Measurements from ENCODE around the gene IGLL1.
A peak's percentile ranks its signal among the peaks of the same experiment; 100 is the strongest.
"Not testable (repeated sequence)": the region's sequence is repeated elsewhere in the genome, so short reads cannot be mapped to it uniquely, and the experiment has no call there.

IGLL1 gene

GRCh38 chr22:23591201-23591791 lies 11.2 kb upstream of the IGLL1 start:
- DNase-seq (ENCODE audit: low read depth, low spot score): peak; percentile 48

DNA sequence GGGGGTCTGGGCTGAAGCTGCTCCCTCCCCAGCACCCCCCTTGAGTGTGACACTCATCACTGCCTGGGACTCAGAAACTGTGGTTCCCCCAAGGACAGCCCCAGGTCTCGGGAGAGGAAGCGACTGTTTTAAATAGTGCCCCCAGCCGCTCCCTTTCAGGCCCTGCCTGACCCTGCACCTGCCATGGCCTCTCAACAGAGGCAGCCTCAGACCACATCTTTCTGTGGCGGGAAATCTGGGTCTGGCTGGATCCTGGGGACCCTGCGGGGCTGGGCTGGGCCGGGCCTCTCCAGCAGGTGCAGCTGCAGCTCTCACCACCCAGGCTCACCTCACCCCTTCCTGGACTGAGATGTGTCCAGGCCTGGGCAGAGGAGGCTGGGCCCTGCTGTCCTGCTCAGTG lies 3.7 kb upstream of the IGLL1 start:
- no peak for DNase-seq (ENCODE audit: low read depth, low spot score)

GRCh38 chr22:23583153-23583552 lies 3.1 kb upstream of the IGLL1 start:
- DNase-seq (ENCODE audit: low read depth, low spot score): no peak

- no peak for DNase-seq (ENCODE audit: low read depth, low spot score)
These were observed 1.2 kb upstream of the IGLL1 start for GRCh38 chr22:23581260-23581650.

- no peak for DNase-seq (ENCODE audit: low read depth, low spot score)
These were observed 628 bp upstream of the IGLL1 start for GRCh38 chr22:23580576-23581259.

GRCh38 chr22:23579280-23579679 lies 810 bp downstream of the IGLL1 start:
- no peak for DNase-seq (ENCODE audit: low read depth, low spot score)

- no peak for DNase-seq (ENCODE audit: low read depth, low spot score)
These were observed 1.8 kb downstream of the IGLL1 start for GRCh38 chr22:23578306-23578705.

DNA sequence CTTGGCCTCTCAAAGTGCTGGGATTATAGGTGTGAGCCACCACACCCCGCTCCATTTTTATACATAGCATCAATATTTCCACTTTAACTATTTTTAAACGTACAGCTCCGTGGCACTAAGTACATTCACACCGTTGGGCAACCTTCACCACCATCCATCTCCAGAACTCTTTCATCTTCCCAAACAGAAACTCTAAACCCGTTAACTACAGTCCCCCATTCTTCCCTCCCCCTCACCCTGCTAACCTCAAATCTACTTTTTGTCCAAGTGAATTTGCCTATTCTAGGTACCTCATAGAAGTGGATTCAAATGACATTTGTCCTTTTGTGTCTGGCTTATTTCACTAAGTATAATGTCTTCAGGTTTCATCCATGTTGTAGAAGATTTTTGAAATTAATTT lies 3.4 kb downstream of the IGLL1 start:
- DNase-seq (ENCODE audit: low read depth, low spot score): no peak

GRCh38 chr22:23575601-23576000 lies 4.5 kb downstream of the IGLL1 start:
- DNase-seq (ENCODE audit: low read depth, low spot score): no peak

GRCh38 chr22:23574877-23575276 lies 5.2 kb downstream of the IGLL1 start:
- no peak for DNase-seq (ENCODE audit: low read depth, low spot score)

DNA sequence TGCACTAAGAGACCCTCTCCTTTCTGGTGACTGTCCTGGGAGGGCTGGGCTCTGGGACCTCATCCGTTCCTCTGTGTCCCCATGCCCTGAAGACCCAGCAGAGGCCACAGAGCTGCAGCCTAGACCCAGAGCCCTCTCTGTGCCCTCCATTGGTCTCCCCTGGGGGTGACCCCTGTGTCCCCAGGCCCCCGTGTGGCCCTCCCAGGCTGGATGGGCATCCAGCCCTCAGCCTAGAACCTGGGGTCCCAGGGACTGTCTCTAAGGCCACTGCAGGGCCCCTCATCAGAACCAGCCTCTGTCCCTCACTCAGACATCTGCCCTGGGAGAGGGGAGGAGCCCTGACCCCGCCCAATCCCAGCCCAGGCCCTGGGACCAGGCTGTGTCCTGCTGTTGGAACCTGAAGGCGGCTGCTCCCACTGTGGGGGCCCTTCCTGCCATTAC lies 5.7 kb downstream of the IGLL1 start:
- DNase-seq (ENCODE audit: low read depth, low spot score): no peak

DNA sequence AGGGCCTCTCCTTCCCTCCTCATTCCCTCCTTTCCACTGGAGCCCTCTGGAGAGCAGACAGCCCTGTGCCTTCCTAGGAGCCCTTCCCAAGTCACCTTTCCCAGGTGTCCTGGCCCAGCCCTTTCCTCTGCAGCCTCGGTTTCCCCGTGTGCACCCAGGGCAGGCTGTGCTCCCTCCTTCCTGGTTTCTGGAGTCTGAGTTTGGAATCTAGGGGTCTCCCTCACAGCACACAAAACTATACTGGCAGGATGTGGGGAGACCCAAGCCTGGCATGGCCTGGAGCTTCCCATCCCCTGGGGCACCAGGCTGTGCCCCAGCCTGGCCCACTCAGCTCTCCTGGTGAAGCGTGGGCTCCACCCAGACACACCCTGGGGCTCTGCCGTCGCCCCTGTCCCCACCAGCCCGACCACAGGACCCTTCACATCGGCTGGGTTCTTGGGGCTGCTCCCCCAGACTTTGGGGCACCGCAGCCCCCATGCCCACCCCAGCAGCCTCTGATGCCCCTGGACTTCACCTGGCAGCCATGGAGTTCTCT lies 6.3 kb downstream of the IGLL1 start:
- not testable (repeated sequence) for DNase-seq (ENCODE audit: low read depth, low spot score)

- DNase-seq (ENCODE audit: low read depth, low spot score): not testable (repeated sequence)
These were observed 7.0 kb downstream of the IGLL1 start for GRCh38 chr22:23573106-23573505.

DNA sequence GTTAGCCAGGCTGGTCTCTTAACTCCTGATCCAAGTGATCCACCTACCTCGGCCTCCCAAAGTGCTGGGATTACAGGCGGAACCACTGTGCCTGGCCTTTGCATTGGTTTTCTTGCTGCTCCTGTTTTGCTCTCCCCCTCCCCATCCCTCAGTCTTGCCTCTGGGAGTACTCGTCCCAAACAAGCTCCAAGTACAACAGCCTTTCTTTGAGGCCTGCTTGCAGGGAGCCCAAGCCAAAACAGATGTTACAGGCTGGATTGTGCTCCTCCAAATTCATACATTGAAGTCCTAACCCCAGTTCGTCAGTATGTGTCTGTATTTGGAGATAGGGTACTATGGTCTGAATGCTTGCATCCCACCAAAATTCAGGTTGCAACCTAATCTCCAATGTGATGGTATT lies 8.6 kb downstream of the IGLL1 start:
- no peak for DNase-seq (ENCODE audit: low read depth, low spot score)

GRCh38 chr22:23570681-23571080 lies 9.4 kb downstream of the IGLL1 start:
- no peak for DNase-seq (ENCODE audit: low read depth, low spot score)

- no peak for DNase-seq (ENCODE audit: low read depth, low spot score)
These were observed 10.4 kb downstream of the IGLL1 start for GRCh38 chr22:23569716-23570115.

- DNase-seq (ENCODE audit: low read depth, low spot score): no peak
These were observed 10.8 kb downstream of the IGLL1 start for GRCh38 chr22:23569291-23569690.

GRCh38 chr22:23566705-23567475 lies 13.2 kb downstream of the IGLL1 start:
- DNase-seq (ENCODE audit: low read depth, low spot score): no peak

GRCh38 chr22:23565915-23566704 lies 14.0 kb downstream of the IGLL1 start:
- no peak for DNase-seq (ENCODE audit: low read depth, low spot score)

DNA sequence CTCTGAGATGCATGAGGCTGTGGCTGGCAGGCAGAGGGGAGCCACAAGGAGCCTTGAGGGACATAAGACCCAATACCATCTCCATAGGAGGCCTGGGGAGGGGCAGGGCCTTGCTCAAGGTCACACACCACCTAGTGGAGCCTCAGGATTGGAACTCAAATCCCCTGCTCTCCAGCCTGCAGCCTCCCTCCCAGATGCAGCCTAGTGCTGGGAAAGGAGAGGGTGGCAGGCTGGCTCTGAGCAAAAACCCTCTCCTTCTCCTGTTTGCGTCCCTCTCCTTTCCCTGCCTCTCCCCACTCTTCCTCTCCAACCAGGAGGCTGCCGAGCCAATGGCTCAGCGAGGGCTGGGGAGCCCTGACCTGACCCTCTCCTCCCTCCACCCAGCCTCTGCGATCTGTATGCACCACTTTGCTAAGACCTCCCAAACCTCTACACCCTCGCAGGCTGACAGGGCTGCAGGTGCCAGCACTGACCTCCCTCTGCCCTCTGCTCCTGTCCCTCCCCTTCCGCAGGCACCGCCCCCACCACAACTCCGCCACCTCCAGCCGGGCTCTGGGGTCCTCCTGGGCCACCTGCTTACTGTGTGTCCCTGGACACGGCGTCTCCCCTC lies 14.7 kb downstream of the IGLL1 start:
- DNase-seq (ENCODE audit: low read depth, low spot score): peak; percentile 23

GRCh38 chr22:23564276-23564675 lies 15.8 kb downstream of the IGLL1 start:
- DNase-seq (ENCODE audit: low read depth, low spot score): no peak

All from iPS DF 19.7 (cell line).